Neural crest cell (in vitro differentiated cells): ENCODE results near the gene CENPS. TPM values are rescaled to one million over a fixed set of nuclear protein-coding genes. Genes with fewer than 3 reads are reported as not detected.

Experiments
- DNase-seq: peaks from one replicate; pipeline ENCODE4 v3.0.0; 2021; ENCODE audit warnings: low read depth, mixed read lengths, low spot score
- H3K27ac Mint-ChIP-seq: one replicate; pipeline ENCODE4 v1.8.0; 2021; ENCODE audit warnings: mild to moderate bottlenecking, mixed read lengths; ENCODE audit not compliant: unreplicated experiment
- H3K27me3 Mint-ChIP-seq: 2 replicates; pipeline ENCODE4 v1.8.0; 2021; ENCODE audit warnings: low read depth, mild to moderate bottlenecking, mixed read lengths
- H3K36me3 Mint-ChIP-seq: 2 replicates; pipeline ENCODE4 v1.8.0; 2021; ENCODE audit warnings: low read depth, mild to moderate bottlenecking, mixed read lengths
- H3K4me1 Mint-ChIP-seq: 2 replicates; pipeline ENCODE4 v1.8.0; 2021; ENCODE audit warnings: mixed read lengths
- H3K4me3 Mint-ChIP-seq: one replicate; pipeline ENCODE4 v1.8.0; 2021; ENCODE audit warnings: mild to moderate bottlenecking, mixed read lengths
- H3K9me3 Mint-ChIP-seq: 2 replicates; pipeline ENCODE4 v1.8.0; 2021; ENCODE audit warnings: mixed read lengths
- CTCF ChIP-seq: fragments of 200-600 bp; sonication (generic); conservative IDR thresholded peaks from 2 replicates; pipeline ENCODE4 v1.5.0; 2021; ENCODE audit warnings: antibody characterized with exemption, mild to moderate bottlenecking
- total RNA-seq: library from RNA; stranded (reverse); gene quantifications from 2 replicates; pipeline ENCODE4 v1.2.1, GENCODE V29; 2021

CENPS gene
- total RNA-seq, 1 donor from 2014 or later, result 26.9 TPM

- Mint-ChIP-seq H3K27me3 (no peaks in the 10 kb centered on the region), H3K4me3 (no peak overlapping the region), H3K4me1 (peaks cover 21% of the 10 kb centered on the region), H3K27ac (no peak overlapping the region), H3K36me3 (peaks cover 3% of the 10 kb centered on the region), H3K9me3 (no peaks in the 10 kb centered on the region)
- no peak for DNase-seq
- TF ChIP-seq CTCF, result no peak
Observed at GRCh38 chr1:10446790-10447422, 16.7 kb downstream of the CENPS start.

- H3K9me3 Mint-ChIP-seq, result no peaks in the 10 kb centered on the region
- TF ChIP-seq CTCF, result no peak
- H3K27me3 Mint-ChIP-seq, result no peaks in the 10 kb centered on the region
- no peak within 1 kb of the TSS for H3K27ac Mint-ChIP-seq
- H3K4me3 Mint-ChIP-seq, result no peak within 1 kb of the TSS
- no peak for DNase-seq
- peaks cover 21% of the 10 kb centered on the region for H3K4me1 Mint-ChIP-seq
- peaks cover 3% of the 10 kb centered on the region for H3K36me3 Mint-ChIP-seq
Observed at GRCh38 chr1:10449751-10450150, 19.5 kb downstream of the CENPS start, which contains the start of gene CORT. Gene CORT (plus strand): TSS chr1:10450031. CDS start chr1:10450224, 193 bp downstream.

- no peak for TF ChIP-seq CTCF
- no peak for DNase-seq
- Mint-ChIP-seq H3K36me3 (peaks cover 3% of the 10 kb centered on the region), H3K4me3 (no peak overlapping the region), H3K9me3 (no peaks in the 10 kb centered on the region), H3K27me3 (no peaks in the 10 kb centered on the region), H3K4me1 (peaks cover 21% of the 10 kb centered on the region), H3K27ac (no peak overlapping the region)
Observed at GRCh38 chr1:10450156-10450814, 20.1 kb downstream of the CENPS start.

- DNase-seq, result no peak
- peaks cover 21% of the 10 kb centered on the region for H3K4me1 Mint-ChIP-seq
- no peak overlapping the region for H3K4me3 Mint-ChIP-seq
- H3K27ac Mint-ChIP-seq, result no peak overlapping the region
- H3K36me3 Mint-ChIP-seq, result peaks cover 3% of the 10 kb centered on the region
- no peaks in the 10 kb centered on the region for H3K9me3 Mint-ChIP-seq
- TF ChIP-seq CTCF, result no peak
- no peaks in the 10 kb centered on the region for H3K27me3 Mint-ChIP-seq
Observed at GRCh38 chr1:10450836-10451235, 20.6 kb downstream of the CENPS start.

GRCh38 chr1:10451287-10451686 lies 21.1 kb downstream of the CENPS start:
- Mint-ChIP-seq H3K27ac (no peak overlapping the region), H3K4me3 (no peak overlapping the region), H3K9me3 (no peaks in the 10 kb centered on the region), H3K4me1 (peaks cover 21% of the 10 kb centered on the region), H3K36me3 (peaks cover 6% of the 10 kb centered on the region), H3K27me3 (no peaks in the 10 kb centered on the region)
- no peak for TF ChIP-seq CTCF
- DNase-seq, result no peak
